KMS-11 (cell line): ENCODE data around the gene PRKAR2B.
A peak's percentile ranks its signal among the peaks of the same experiment; 100 is the strongest.

Source experiments
- H2AFZ ChIP-seq: fragments of 200-600 bp; sonication (generic); 2 replicates; pipeline ENCODE4 v1.6.1; 2016; ENCODE audit warnings: antibody characterized with exemption, mixed run types, low read depth
- H3K27ac ChIP-seq: fragments of 200-600 bp; sonication (generic); 2 replicates; pipeline ENCODE4 v1.6.1; 2016; ENCODE audit warnings: mild to moderate bottlenecking, mixed run types
- H3K27me3 ChIP-seq: fragments of 200-600 bp; sonication (generic); 2 replicates; pipeline ENCODE4 v1.6.1; 2017; ENCODE audit warnings: mild to moderate bottlenecking, low read depth, mixed run types, moderate library complexity; ENCODE audit not compliant: insufficient read depth
- H3K36me3 ChIP-seq: fragments of 200-600 bp; sonication (generic); 2 replicates; pipeline ENCODE4 v1.6.1; 2017; ENCODE audit warnings: mild to moderate bottlenecking, mixed run types; ENCODE audit not compliant: insufficient read depth
- H3K4me1 ChIP-seq: fragments of 200-600 bp; sonication (generic); 2 replicates; pipeline ENCODE4 v1.6.1; 2016; ENCODE audit warnings: mild to moderate bottlenecking, low read depth, mixed run types; ENCODE audit not compliant: poor library complexity, severe bottlenecking
- H3K4me2 ChIP-seq: fragments of 200-600 bp; sonication (generic); 2 replicates; pipeline ENCODE4 v1.7.0; 2016; ENCODE audit warnings: mild to moderate bottlenecking, mixed run types
- H3K4me3 ChIP-seq: fragments of 200-600 bp; sonication (generic); IDR thresholded peaks from 2 replicates; pipeline ENCODE4 v1.6.1; 2017; ENCODE audit warnings: low read depth, low read length, mixed read lengths; ENCODE audit not compliant: insufficient read depth
- H3K79me2 ChIP-seq: fragments of 200-600 bp; sonication (generic); 2 replicates; pipeline ENCODE4 v1.6.1; 2016; ENCODE audit warnings: low read depth, mixed run types; ENCODE audit not compliant: insufficient read depth
- H3K9ac ChIP-seq: fragments of 200-600 bp; sonication (generic); 2 replicates; pipeline ENCODE4 v1.6.1; 2016; ENCODE audit warnings: mild to moderate bottlenecking, mixed run types
- H4K20me1 ChIP-seq: fragments of 200-600 bp; sonication (generic); 2 replicates; pipeline ENCODE4 v1.6.1; 2016; ENCODE audit warnings: mild to moderate bottlenecking, mixed run types; ENCODE audit not compliant: insufficient read depth
- TF ChIP-seq, protein P1 (sequence below): fragments of 200-600 bp; sonication (generic); conservative IDR thresholded peaks from 2 replicates; pipeline ENCODE4 v1.6.1; 2017; ENCODE audit warnings: low read depth, mild to moderate bottlenecking, antibody characterized with exemption, low read length, moderate library complexity, mixed read lengths

PRKAR2B gene

DNA sequence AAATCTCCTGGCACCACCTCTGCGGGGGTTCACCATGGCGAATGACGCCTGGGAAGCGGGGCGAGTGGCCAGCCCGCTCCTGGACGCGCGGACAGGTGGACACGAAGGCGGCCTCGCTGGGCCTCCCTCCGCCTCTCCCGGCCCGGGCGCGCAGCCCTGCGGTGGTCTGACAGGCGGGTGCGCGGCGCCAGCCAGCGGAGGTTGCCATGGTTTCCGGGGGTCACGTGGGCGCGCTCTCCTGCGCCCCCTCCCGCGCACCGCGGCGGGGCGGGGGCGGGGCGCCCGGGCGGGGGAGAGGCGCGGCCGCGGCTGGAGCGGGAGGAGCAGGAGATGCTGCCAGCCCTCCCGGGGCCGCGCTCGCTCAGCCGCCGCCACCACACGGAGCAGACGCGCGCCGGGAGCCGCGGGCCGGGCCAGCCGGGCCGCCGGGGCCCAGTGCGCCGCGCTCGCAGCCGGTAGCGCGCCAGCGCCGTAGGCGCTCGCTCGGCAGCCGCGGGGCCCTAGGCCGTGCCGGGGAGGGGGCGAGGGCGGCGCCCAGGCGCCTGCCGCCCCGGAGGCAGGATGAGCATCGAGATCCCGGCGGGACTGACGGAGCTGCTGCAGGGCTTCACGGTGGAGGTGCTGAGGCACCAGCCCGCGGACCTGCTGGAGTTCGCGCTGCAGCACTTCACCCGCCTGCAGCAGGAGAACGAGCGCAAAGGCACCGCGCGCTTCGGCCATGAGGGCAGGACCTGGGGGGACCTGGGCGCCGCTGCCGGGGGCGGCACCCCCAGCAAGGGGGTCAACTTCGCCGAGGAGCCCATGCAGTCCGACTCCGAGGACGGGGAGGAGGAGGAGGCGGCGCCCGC, at the start of gene PRKAR2B:
TSS of gene PRKAR2B (plus strand) at position 359 of the 848 bp plus-strand sequence. CDS start at position 562, 203 bp downstream.
- Histone ChIP-seq H3K36me3 (no peaks in the 10 kb centered on the region), H3K4me3 (no peak within 1 kb of the TSS), H3K27ac (no peak within 1 kb of the TSS), H3K4me1 (peaks cover 10% of the 10 kb centered on the region), H2AFZ (peak within 1 kb of the TSS; percentile 89), H3K79me2 (no peaks in the 10 kb centered on the region), H3K9ac (peak within 1 kb of the TSS; percentile 36; the same call in 1 of the 2 replicates), H3K27me3 (no peaks in the 10 kb centered on the region), H3K4me2 (peak within 1 kb of the TSS; percentile 96), H4K20me1 (no peaks in the 10 kb centered on the region)
- TF ChIP-seq, protein P1, sequence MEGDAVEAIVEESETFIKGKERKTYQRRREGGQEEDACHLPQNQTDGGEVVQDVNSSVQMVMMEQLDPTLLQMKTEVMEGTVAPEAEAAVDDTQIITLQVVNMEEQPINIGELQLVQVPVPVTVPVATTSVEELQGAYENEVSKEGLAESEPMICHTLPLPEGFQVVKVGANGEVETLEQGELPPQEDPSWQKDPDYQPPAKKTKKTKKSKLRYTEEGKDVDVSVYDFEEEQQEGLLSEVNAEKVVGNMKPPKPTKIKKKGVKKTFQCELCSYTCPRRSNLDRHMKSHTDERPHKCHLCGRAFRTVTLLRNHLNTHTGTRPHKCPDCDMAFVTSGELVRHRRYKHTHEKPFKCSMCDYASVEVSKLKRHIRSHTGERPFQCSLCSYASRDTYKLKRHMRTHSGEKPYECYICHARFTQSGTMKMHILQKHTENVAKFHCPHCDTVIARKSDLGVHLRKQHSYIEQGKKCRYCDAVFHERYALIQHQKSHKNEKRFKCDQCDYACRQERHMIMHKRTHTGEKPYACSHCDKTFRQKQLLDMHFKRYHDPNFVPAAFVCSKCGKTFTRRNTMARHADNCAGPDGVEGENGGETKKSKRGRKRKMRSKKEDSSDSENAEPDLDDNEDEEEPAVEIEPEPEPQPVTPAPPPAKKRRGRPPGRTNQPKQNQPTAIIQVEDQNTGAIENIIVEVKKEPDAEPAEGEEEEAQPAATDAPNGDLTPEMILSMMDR, result no peak

- Histone ChIP-seq H3K36me3 (no peaks in the 10 kb centered on the region), H4K20me1 (no peaks in the 10 kb centered on the region), H3K27ac (no peak overlapping the region), H3K4me2 (no peak overlapping the region), H2AFZ (no peak overlapping the region), H3K79me2 (no peaks in the 10 kb centered on the region), H3K9ac (no peak overlapping the region), H3K4me3 (no peak overlapping the region), H3K27me3 (no peaks in the 10 kb centered on the region), H3K4me1 (peaks cover 27% of the 10 kb centered on the region)
- TF ChIP-seq, protein P1, result no peak
These were observed 49.7 kb upstream of the PRKAR2B start for GRCh38 chr7:106994833-106995232.

GRCh38 chr7:106997487-106998271, 46.8 kb upstream of the PRKAR2B start:
- H3K9ac ChIP-seq, result no peak overlapping the region
- H3K27ac ChIP-seq, result no peak overlapping the region
- H3K4me2 ChIP-seq, result peak overlapping the region; percentile 86; the same call in 1 of the 2 replicates
- peaks cover 29% of the 10 kb centered on the region for H3K4me1 ChIP-seq
- no peak overlapping the region for H2AFZ ChIP-seq
- no peaks in the 10 kb centered on the region for H4K20me1 ChIP-seq
- H3K27me3 ChIP-seq, result no peaks in the 10 kb centered on the region
- H3K36me3 ChIP-seq, result no peaks in the 10 kb centered on the region
- TF ChIP-seq, protein P1, result no peak
- no peaks in the 10 kb centered on the region for H3K79me2 ChIP-seq
- no peak overlapping the region for H3K4me3 ChIP-seq

DNA sequence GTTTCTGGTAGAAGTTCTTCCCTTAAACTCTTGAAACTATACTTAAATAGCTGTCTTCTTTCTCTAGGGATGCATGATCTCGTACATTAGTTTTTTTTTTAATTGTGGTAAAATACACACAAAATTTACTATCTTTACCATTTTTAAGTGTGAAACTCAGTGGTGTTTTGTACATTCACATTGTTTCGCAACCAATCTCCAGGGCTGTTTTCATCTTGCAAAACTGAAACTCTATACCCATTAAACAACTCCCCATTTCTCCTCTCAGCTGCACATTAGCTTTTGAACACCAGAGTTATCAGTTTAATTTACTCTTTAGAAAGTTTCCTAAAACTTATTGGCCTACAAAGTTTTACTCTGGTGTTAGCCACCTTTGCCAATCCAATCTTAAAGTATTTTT, 45.5 kb upstream of the PRKAR2B start:
- Histone ChIP-seq H4K20me1 (no peaks in the 10 kb centered on the region), H3K4me1 (peaks cover 29% of the 10 kb centered on the region), H2AFZ (peak overlapping the region; percentile 47), H3K4me3 (no peak overlapping the region), H3K27ac (peak overlapping the region; percentile 48; the same call in 1 of the 2 replicates), H3K4me2 (peak overlapping the region; percentile 86), H3K79me2 (no peaks in the 10 kb centered on the region), H3K9ac (peak overlapping the region; percentile 6; the same call in 1 of the 2 replicates), H3K36me3 (no peaks in the 10 kb centered on the region), H3K27me3 (no peaks in the 10 kb centered on the region)
- TF ChIP-seq, protein P1, result no peak
